Fibroblast of peridontal ligament (primary cell): ENCODE results near the gene SBF1.
"Not testable (repeated sequence)": the region's sequence is repeated elsewhere in the genome, so short reads cannot be mapped to it uniquely, and the experiment has no call there.

ENCODE experiments used
- DNase-seq: peaks from one replicate; pipeline ENCODE4 v3.0.0-alpha.2; 2010; ENCODE audit errors: extremely low read depth

Gene SBF1

GRCh38 chr22:50444663-50445062 is 30.2 kb downstream of the SBF1 start:
- DNase-seq, result peak; percentile 82

DNA sequence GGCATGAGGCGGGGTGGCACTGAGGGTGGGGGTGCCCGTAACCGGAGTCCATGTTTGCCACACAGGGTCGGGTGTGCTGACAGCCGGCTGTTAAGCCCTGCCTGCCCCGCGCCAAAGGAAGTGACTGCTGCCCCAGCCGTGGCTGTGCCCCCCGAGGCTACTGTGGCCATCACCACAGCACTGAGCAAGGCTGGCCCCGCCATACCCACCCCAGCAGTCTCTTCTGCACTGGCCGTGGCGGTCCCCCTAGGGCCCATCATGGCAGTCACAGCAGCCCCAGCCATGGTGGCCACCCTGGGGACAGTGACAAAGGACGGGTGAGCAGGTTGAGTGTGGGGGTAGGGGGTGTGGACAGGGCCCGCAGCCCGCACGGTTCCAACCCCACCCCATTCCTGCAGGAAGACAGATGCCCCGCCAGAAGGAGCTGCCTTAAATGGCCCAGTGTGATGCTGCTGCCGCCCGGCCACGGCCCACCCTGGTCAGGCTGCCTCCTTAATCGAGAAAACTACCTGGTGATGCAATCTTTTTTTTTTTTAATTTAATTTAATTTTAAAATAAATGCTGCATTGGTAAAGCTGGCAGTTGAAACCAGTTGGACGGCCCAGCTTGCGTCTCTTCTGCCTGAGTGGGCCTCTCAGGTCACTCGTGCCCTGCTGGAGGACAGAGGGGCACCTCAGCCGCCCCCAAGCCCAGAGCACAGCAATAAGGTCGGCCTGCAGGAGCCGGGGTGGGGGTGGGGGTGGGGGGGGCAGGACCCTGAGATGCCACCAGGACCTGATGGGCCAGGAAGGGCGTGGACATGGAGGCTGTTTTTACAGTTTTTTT is 30.8 kb downstream of the SBF1 start:
- DNase-seq, result no peak

GRCh38 chr22:50443197-50443596 is 31.6 kb downstream of the SBF1 start:
- no peak for DNase-seq

GRCh38 chr22:50441428-50441993 is 33.3 kb downstream of the SBF1 start:
- DNase-seq, result no peak

DNA sequence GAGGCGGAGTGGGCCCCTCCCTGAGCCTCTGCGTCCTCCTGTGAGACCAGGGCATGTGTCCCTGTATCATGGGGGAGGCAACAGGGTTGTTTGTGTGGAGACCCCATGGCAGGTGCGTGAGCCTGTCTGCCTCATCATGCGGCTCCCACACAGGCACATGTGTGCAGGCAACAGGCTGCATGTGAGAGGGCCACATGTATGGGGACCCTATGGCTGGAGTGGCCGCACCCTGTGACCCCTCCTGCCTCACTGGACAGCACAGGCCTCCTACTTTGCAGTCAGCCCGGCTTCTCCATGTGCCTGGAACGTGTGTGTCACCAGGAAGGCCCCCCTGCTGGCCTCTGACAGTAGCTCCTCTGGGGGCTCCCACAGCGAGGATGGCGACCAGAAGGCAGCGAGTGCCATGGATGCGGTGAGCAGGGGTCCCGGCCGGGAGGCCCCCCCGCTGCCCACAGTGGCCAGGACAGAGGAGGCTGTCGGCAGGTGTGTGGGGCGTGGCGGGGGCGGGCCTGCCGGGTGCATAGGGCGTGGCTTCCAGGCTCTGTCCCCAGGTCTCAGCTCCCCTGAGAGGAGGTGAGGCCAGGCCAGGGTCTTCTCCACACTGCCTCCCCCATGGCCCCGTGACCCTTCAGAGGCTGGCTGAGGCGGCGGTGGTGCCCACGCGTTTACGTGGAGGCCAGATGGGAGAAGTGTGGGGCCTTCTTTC is 34.1 kb downstream of the SBF1 start:
- no peak for DNase-seq

GRCh38 chr22:50439871-50440331 is 34.9 kb downstream of the SBF1 start:
- no peak for DNase-seq

- DNase-seq, result no peak
Observed at GRCh38 chr22:50439314-50439870, 35.4 kb downstream of the SBF1 start.

DNA sequence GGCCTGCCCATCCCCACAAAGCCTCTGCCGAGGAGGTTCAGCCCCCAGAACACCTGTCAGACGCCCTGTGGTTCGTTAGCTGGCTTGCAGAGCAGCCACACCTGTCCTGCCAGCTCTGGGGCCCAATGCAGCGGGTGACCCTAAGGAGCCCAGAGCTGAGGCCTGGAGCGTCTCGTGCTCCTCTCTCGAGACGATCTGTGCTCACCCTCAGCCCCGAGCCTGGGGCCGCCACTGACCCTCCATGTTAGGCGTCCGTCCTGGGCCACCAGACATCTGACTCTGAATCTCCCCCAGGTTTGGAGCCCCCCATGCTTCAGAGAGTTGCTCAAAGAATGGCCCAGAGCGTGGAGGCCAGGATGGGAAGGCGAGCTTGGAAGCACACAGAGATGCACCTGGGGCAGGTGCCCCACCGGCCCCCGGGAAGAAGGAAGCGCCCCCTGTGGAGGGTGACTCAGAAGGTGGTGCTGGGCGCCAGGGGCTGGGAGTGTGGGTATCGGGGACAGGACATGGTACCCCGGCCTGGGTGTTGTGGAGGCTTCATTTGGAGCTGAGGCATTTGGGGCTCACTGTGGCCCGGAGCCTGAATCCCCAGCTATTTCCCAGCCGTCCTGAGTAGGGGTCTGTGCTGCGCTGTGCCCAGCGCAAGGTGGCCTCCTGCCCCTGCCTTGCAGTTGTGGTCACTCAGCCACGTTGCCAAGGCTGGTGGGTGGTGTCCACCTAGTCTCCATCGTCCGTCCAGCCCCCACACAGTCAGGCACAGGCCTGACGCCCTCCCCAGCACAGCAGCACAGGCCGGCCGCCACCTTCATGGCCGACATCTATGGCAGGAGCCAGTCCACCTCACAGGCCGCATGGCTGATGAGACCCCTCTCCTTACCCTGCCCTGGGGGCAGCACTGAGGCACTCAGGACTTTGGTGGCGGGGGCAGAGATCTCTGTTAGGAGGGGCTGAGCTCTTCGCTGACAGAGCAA is 36.2 kb downstream of the SBF1 start:
- no peak for DNase-seq

DNA sequence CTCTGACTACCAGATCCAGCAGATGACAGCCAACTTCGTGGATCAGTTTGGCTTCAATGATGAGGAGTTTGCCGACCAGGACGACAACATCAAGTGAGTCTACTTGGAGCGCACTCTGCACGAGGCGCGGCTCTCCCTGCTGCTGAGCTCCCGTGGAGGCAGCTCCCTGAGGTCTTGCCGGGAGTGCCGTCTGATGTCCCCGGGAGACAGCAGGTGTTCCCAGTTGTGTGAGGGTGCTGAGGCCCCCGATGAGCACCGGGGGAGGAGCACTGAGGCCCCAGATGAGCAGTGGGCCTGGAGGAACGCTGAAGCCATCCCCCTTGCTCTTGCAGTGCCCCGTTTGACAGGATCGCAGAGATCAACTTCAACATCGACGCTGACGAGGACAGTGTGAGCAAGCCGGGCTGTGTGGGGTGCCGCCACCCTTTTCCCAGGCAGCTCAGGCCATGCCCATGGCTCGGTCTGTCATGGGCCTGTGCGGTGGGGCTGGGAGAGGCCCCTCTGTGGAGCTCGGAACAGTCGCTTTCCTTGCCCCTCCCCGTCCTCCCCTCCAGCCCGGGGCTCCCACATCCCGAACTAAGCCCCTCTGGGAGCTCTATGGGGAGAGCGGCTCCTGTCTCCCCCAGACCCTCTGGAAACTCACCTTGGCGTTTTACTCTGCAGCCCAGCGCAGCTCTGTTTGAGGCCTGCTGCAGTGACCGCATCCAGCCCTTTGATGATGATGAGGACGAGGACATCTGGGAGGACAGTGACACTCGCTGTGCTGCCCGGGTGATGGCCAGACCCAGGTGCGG is 37.1 kb downstream of the SBF1 start:
- no peak for DNase-seq

GRCh38 chr22:50436841-50437341 is 37.9 kb downstream of the SBF1 start:
- DNase-seq, result no peak

GRCh38 chr22:50436015-50436830 is 38.6 kb downstream of the SBF1 start:
- no peak for DNase-seq

DNA sequence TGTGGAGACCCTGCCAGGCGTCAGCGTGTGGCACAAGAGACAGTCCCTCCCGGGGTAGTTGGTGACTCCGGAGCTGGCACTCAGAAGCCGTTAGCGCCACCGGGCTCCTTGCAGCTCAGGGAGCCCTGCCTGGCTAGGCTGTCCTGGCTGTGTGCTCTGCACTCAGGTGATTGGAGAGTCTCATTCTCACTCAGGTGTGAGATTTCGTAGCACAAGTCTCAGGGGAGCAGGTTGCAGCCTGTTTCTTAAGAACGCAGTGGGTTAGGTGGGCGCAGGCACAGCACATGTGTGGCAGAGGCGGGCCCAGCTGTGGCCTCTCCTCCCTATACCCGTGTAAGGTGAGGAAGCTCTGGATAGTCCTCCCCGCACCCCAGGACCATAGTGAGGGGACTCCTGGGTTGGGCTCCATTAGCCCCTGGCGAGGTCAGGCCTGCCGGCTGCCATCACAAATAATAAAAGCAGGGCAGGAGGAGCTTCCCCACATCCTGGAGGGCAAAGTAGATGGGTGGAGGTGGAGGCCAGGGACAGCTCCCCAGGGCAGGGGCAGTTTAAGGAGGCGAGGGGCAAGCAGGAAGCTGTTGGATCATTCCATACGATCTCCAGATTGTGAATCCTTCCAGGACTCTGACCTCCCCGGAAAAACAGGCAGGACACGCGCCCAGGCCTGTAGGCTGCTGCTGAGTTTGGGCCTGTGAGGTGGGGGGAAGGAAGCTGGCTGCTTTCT is 39.4 kb downstream of the SBF1 start:
- DNase-seq, result no peak

DNA sequence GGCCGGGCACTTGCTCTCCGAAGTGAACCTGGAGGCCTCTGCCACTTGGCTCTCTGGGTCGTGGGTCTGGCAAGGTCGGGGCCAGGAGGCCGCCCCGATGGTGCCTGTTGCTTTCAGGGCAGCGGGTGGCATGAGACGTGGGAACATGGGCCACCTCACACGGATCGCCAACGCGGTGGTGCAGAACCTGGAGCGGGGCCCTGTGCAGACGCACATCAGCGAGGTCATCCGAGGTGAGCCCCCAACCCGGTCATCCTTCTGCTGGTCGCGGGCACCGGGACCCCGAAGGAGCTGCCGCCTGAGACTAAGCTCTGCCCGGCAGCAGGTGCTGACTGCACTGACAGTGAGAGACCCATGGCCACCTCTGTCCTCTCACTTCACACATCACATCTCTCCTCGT is 40.0 kb downstream of the SBF1 start:
- DNase-seq, result no peak

- DNase-seq, result not testable (repeated sequence)
Observed at GRCh38 chr22:50432877-50433510, 41.8 kb downstream of the SBF1 start.

- DNase-seq, result no peak
Observed at GRCh38 chr22:50432131-50432876, 42.5 kb downstream of the SBF1 start.

DNA sequence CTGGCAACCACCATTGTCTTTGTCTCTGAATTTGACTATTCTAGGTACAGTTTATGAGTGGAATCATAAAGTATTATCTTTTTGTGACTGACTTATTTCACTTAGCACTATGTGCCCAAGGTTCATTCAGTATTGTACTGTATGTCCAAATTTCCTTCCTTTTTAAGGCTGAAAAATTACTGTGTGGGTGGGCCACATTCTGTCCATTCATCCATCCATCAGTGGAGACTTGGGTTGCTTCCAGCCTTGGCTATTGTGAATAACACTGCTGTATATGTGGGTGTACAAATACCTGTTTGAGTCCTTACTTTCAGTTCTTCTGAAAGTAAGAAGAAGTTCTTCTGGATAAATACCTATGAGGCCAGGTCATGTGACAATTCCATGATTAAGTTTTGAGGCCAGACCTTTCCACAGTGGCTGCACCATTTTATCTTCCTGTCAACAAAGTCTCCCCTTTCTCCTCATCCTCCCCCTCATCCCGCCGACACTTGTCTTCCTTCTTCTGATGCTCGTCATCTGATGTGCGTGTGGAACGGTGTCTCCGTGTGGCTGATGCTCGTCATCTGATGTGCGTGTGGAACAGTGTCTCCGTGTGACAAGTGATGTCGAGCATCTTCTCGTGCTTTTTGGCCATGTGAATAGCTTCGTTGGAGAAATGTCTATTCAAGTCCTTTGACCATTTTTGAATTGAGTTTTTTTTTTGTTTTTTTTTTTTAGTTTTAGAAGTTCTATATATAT is 49.5 kb downstream of the SBF1 start:
- no peak for DNase-seq

- DNase-seq, result no peak
Observed at GRCh38 chr22:50423956-50424355, 50.9 kb downstream of the SBF1 start.
